Uterus (tissue), 4 donors: Measurements from ENCODE around the gene CCN5. TPM values are rescaled to one million over a fixed set of nuclear protein-coding genes. Genes with fewer than 3 reads are reported as not detected.
A peak's percentile ranks its signal among the peaks of the same experiment; 100 is the strongest.
"Not testable (repeated sequence)": the region's sequence is repeated elsewhere in the genome, so short reads cannot be mapped to it uniquely, and the experiment has no call there.

Experiments used
- DNase-seq, 2 donors: peaks; one replicate each; pipeline ENCODE4 v3.0.0-alpha.2; 2019 to 2020
- H3K27ac ChIP-seq, 2 donors: fragments of 200-600 bp; sonication (generic); 1 replicate in 1 of 2; 2 replicates in 1 of 2; pipeline ENCODE4 v1.5.1; 2016 to 2018
- H3K27me3 ChIP-seq, 2 donors: fragments of 200-600 bp; sonication (generic); one replicate each; pipeline ENCODE4 v1.5.1; 2018 to 2019; ENCODE audit warnings: control low read depth in 1 of 2
- H3K36me3 ChIP-seq, 2 donors: fragments of 200-600 bp; sonication (generic); one replicate each; pipeline ENCODE4 v1.5.1; 2019; ENCODE audit warnings: control low read depth in 1 of 2
- H3K4me1 ChIP-seq, 2 donors: fragments of 200-600 bp; sonication (generic); one replicate each; pipeline ENCODE4 v1.5.1; 2018 to 2019; ENCODE audit warnings: control low read depth in 1 of 2
- H3K4me3 ChIP-seq, 2 donors: fragments of 200-600 bp; sonication (generic); 1 replicate in 1 of 2; 2 replicates in 1 of 2; pipeline ENCODE4 v1.5.1; 2018 to 2019; ENCODE audit warnings: mild to moderate bottlenecking in 1 of 2
- H3K9me3 ChIP-seq, 2 donors: fragments of 200-600 bp; sonication (generic); one replicate each; pipeline ENCODE4 v1.5.1; 2019; ENCODE audit warnings: control low read depth in 1 of 2
- POLR2A ChIP-seq, 2 donors: fragments of 450-650 bp; IDR thresholded peaks; one replicate each; pipeline ENCODE4 v1.6.1; 2016; ENCODE audit warnings: antibody characterized with exemption in 2 of 2, mild to moderate bottlenecking in 1 of 2, moderate library complexity in 1 of 2
- intact Hi-C: fragments of 100-400 bp; cut with DNase I; formaldehyde crosslinking; loops from one replicate; pipeline ENCODE4 v1.15.1; 2023; ENCODE audit warnings: low total_unique reads
- total RNA-seq, 4 donors: library from RNA; depleted of rRNA in 3 of 4; stranded (reverse); fragments of >200 nt in 3 of 4; gene quantifications; one replicate each; pipeline versions ENCODE4 v1.1.0 to v1.2.4, GENCODE V29; 2014 to 2023
- TF ChIP-seq, protein P1 (sequence below), 4 experiments: fragments of 200-600 bp in 2 of 4; fragments of 450-650 bp in 2 of 4; sonication (generic) in 2 of 4; IDR thresholded peaks; one replicate each; pipeline ENCODE4 v1.5.1; 2016 to 2019; ENCODE audit warnings: antibody characterized with exemption in 4 of 4, mild to moderate bottlenecking in 2 of 4, moderate library complexity in 1 of 4
- donor health status: DM: yes; HTN: yes; CAD: no.

CCN5 gene, protein sequence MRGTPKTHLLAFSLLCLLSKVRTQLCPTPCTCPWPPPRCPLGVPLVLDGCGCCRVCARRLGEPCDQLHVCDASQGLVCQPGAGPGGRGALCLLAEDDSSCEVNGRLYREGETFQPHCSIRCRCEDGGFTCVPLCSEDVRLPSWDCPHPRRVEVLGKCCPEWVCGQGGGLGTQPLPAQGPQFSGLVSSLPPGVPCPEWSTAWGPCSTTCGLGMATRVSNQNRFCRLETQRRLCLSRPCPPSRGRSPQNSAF
- total RNA-seq: 10 to 100 TPM in 3 of 4 donors, not detected in 1; 19.4 to 47.9 (median 29.7) TPM

DNA sequence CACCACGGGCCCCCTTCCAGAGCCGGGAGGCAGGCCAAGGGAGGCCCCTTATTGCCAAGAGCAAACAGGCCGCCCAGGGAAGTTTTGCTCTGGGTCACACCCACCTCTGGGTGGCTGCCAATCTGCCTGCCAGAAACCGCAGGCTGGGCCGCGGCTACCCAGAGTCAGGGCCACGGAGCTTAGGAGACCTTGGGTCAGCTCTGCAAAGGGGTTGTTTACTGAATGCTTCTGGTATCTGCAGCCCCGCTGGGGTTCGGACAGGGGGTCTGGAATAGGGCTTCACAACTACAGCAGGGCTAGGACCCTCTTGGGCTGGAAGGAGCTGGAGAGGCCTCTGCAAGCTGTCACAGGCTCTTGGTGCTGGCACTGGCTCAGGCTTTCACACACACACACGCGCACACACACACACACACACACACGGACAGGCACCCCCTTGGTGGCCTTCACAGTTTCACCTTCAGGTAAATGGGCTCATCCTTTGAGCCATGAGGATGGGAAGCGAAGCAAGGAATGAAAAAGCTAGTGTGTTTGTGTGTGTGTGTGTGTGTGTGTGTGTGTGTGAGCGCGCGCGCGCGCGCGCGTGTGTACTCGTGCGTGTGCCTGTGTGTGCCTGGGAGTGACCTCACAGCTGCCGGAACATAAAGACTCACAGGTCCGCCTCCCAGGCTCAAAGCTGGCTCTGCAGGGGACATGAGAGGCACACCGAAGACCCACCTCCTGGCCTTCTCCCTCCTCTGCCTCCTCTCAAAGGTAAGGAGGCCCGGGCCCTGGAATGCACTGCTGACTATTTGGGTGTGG, at the start of gene CCN5:
Gene CCN5 (plus strand): TSS at position 669 of the 798 bp plus-strand sequence. CDS start 22 bp downstream, at position 691.
- H3K27ac ChIP-seq: peak within 1 kb of the TSS; percentile 41 to 64
- H3K27me3 ChIP-seq: no peaks in the 10 kb centered on the region
- no peaks in the 10 kb centered on the region for H3K9me3 ChIP-seq
- peak; percentile 74 to 80 for DNase-seq
- H3K4me3 ChIP-seq: peak within 1 kb of the TSS; percentile 3 to 15
- intact Hi-C loops: no loop called here
- TF ChIP-seq POLR2A (IDR thresholded peaks at IDR 0.05): no peak
- TF ChIP-seq, protein P1, sequence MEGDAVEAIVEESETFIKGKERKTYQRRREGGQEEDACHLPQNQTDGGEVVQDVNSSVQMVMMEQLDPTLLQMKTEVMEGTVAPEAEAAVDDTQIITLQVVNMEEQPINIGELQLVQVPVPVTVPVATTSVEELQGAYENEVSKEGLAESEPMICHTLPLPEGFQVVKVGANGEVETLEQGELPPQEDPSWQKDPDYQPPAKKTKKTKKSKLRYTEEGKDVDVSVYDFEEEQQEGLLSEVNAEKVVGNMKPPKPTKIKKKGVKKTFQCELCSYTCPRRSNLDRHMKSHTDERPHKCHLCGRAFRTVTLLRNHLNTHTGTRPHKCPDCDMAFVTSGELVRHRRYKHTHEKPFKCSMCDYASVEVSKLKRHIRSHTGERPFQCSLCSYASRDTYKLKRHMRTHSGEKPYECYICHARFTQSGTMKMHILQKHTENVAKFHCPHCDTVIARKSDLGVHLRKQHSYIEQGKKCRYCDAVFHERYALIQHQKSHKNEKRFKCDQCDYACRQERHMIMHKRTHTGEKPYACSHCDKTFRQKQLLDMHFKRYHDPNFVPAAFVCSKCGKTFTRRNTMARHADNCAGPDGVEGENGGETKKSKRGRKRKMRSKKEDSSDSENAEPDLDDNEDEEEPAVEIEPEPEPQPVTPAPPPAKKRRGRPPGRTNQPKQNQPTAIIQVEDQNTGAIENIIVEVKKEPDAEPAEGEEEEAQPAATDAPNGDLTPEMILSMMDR (IDR thresholded peaks at IDR 0.05): no peak
- H3K4me1 ChIP-seq: peaks cover 0 to 11% of the 10 kb centered on the region in 2 donors
- H3K36me3 ChIP-seq: no peaks in the 10 kb centered on the region

DNA sequence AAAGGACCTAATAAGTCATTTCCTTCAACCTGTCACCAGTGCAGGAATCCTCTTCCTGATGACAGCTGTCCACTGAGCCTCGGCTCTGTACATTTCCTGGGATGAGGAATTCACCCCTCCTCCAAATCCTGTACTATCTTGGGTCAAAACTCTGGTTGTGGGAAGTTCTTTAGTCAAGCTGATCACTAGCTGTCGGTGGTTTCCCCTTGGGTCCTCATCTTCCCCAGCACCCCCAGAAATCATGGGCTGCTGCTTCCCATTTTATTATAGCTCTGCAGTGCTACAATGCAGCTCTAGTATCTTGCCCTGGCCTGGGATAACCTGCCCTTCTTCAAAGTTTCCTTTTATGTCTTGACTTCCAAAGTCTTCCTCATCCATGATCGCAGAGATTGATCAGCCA, 49.1 kb upstream of the CCN5 start:
- no peaks in the 10 kb centered on the region for H3K4me1 ChIP-seq
- no peak overlapping the region for H3K4me3 ChIP-seq
- DNase-seq: no peak
- H3K27ac ChIP-seq: no peak overlapping the region
- intact Hi-C loops: no loop called here
- no peaks in the 10 kb centered on the region for H3K9me3 ChIP-seq
- TF ChIP-seq, protein P1 (IDR thresholded peaks at IDR 0.05): no peak
- H3K27me3 ChIP-seq: no peaks in the 10 kb centered on the region
- H3K36me3 ChIP-seq: no peaks in the 10 kb centered on the region

DNA sequence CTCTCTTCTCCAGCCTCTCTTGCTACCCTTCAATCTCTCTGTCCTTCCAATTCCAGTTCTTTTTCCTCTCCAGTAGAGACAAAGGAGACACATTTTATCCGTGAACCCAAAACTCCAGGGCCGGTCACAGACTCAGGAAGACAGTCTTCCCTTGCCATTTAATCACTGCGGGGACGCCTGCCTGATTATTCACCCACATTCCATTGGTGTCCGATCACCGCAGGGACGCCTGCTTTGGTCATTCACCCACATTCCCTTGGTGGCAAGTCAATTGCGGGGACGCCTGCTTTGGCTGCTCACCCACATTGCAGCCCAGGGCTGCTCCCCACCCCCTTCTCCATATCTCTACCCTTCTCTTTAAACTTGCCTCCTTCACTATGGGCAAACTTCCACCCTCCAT, 44.3 kb upstream of the CCN5 start:
- H3K36me3 ChIP-seq, intact Hi-C loops, H3K27ac ChIP-seq, H3K4me1 ChIP-seq, H3K4me3 ChIP-seq, H3K9me3 ChIP-seq, H3K27me3 ChIP-seq, DNase-seq: not testable (repeated sequence)

DNA sequence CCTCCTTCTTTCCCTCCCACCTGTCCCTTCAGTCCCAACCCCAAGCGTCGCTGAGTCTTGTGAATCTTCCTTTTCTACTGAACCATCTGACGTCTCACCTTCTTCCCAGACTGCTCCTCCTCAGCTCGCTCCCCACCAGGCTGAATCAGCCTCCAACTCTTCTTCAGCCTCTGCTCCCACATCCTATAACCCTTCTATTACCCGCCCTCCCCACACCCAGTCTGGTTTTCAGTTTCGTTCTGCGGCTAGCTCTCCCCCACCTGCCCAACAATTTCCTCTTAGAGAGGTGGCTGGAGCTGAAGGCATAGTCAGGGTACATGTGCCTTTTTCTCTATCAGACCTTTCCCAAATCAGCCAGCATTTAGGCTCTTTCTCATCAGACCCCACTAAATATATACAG, 43.6 kb upstream of the CCN5 start:
- intact Hi-C loops: not testable (repeated sequence)

DNA sequence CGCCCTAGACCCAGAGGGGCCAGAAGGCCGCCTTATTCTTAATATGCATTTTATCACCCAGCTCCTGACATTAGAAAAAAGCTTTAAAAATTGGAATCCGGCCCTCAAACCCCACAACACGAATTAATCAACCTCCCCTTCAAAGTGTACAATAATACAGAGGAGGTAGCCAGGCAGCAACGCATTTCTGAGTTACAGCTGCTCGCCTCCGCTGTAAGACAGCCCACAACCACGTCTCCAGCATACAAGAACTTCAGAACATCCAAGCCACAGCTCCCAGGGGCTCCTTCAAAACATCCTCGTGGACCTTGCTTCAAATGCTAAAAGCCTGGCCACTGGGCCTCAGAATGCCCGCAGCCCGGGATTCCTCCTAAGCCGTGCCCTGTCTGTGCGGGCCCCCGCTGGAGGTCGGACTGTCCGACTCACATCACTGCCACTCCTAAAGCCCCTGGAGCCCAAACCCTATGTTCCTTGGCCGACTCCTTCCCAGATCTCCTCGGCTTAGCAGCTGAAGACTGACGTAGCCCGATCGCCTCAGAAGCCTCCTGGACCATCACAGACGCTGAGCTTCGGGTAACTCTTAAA, 42.8 kb upstream of the CCN5 start:
- H3K27me3 ChIP-seq, intact Hi-C loops, H3K9me3 ChIP-seq, DNase-seq, H3K4me3 ChIP-seq, H3K27ac ChIP-seq, H3K4me1 ChIP-seq, H3K36me3 ChIP-seq: not testable (repeated sequence)

More for the DNA sequence above, 43.6 kb upstream of the CCN5 start:
- not testable (repeated sequence) for H3K4me1 ChIP-seq, H3K4me3 ChIP-seq, H3K36me3 ChIP-seq, H3K9me3 ChIP-seq, H3K27ac ChIP-seq, H3K27me3 ChIP-seq, DNase-seq

DNA sequence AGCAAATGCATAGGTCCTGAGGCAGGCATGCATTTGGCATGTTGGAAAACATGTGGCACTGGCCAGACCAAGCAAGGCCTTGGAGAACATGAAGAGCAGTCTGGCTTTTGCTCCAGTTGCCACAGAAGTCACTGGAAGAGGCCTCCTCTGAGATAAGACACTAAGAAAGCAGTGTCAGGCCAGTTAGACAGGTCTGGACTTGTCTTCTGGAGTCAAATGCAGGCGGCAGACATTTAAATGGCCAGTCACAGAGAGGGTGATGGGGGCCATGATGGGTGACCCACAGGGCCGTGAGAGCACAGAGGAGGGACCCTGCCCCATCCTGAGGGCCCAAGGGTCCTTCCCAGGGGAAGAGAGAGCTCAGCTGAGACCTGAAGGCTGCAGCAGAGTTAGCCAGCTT, 36.9 kb upstream of the CCN5 start:
- Histone ChIP-seq H3K9me3 (no peaks in the 10 kb centered on the region), H3K4me1 (no peaks in the 10 kb centered on the region), H3K27ac (no peak overlapping the region), H3K36me3 (no peaks in the 10 kb centered on the region), H3K27me3 (no peaks in the 10 kb centered on the region), H3K4me3 (no peak overlapping the region)
- no peak for DNase-seq
- no peak for TF ChIP-seq POLR2A (IDR thresholded peaks at IDR 0.05)
- TF ChIP-seq, protein P1 (IDR thresholded peaks at IDR 0.05): no peak
- intact Hi-C loops: no loop called here
